ENCODE measurements around the gene CPNE4.

CPNE4 gene

DNA sequence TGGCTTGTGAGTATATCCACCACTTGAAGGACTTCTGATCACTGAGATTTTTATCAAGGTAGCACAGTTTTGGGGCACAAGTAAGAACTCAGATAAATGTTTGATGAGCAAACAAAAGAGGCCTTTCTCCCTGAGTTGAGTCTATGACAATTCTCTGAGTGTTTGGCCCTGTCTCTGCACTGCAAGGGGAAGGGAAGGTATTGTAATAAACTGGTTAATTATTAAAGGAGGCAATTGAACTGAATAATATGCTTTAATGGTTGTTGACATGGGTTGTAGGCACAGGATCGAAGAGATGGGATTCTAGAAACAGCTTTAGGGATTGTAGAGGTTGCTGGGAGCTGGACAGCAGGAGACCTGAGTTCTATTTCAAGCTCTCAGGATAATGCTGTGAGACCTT lies 437.0 kb downstream of the CPNE4 start:
- DNase-seq (ENCODE audit: low read depth), result no peak

DNA sequence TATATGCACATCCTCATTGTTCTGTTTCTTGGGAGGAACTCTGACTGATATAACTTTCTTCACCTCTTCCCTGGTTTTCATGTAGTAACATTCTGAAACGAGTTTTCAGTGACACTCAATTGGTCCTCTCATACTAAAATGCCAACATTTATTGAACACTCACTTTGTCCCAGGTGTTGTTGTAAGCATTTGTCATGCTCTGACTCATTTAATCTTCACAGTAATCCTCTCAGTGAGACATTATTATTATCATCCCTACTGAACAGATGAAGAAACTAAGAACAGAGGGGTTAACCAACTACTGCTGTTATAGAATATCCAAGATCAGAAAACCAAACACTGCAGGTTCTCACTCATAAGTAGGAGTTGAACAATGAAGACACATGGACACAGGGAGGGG lies 437.9 kb downstream of the CPNE4 start:
- no peak for DNase-seq (ENCODE audit: low read depth)

DNA sequence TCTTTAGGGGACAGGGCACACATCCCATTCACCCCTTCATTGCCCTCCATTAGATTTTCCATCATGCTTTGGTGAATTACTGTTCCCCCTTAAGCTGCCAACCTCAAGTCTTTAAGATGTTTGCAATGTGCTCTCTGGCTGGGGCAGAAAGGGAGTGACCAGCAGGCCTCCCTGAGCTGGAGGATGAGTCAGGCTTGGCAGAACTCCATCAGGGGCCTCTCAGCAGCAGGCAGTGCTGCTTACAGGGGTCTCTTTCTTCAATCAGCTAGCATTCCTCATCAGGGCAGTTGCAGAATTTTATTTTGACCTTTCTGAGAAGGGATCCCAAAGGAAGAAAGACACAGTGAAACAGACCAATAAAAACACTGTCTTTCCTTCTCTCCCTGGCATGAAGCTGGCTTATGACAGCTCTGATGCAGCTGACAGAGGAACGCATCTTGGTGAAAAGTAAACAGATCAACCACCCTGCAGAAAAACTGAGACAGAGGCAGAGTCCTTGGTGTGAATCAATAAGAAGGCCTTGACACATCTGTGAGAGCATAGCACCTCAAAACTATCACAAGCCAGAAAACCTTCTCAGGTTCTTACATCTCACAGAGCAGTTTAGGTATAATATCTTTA lies 443.3 kb downstream of the CPNE4 start:
- no peak for DNase-seq (ENCODE audit: low read depth)

DNA sequence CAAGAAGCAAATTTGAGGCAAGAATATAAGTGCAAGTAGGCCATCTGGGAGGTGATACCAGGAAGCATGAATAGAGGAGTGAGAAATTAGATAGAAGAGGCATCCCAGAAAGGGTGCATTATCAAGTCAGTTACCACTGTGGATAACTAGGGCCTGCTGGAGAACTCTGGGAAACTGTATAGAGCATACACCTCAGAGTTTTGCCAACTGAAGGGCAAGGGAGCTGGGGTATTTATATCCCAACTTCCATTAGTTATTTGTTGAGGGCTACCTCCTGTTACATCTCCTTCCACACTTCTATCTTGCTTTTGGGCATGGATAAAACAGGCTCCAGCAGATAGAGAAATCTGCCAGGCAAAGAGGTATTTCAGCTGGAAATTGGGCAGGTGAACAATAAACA lies 448.5 kb downstream of the CPNE4 start:
- DNase-seq (ENCODE audit: low read depth), result no peak

DNA sequence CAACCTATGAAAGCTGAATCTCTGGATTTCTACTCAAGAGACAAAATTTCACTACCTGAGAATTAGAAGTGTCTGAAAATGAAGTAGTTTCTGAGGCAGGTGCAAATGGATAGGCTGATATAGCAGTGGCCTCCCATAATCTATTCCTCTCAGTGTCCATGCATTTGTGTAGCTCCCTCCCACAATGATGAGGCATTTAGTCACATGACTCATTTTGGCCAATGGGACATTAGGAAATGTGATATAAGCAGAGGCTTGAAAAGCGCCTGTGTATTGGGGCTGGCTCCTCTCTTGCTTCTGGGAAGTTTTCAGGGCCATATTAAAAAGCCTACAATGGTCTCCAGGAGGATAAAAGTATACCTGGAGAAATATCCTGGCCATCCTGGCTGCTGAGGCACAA lies 452.4 kb downstream of the CPNE4 start:
- no peak for DNase-seq (ENCODE audit: low read depth)

DNA sequence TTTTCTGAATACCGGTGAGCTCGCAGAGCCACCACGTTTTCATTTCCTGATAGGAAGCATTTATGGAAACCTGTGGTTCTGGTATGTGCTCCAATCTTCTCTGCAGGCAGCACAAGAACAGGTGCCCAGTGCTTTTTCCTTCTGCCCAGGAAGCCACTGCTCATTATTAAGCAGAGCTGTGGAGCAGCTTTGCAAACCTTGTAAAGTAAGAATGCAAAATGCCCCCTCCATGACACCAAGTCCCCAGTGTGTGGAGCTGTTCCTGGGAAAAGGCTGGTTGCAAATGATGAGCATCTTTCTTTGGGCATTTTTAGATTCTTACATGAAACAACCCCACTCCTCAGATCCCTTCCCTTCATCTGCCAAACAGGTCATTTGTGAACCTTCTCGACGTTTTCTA lies 466.4 kb downstream of the CPNE4 start:
- no peak for DNase-seq (ENCODE audit: low read depth)

DNA sequence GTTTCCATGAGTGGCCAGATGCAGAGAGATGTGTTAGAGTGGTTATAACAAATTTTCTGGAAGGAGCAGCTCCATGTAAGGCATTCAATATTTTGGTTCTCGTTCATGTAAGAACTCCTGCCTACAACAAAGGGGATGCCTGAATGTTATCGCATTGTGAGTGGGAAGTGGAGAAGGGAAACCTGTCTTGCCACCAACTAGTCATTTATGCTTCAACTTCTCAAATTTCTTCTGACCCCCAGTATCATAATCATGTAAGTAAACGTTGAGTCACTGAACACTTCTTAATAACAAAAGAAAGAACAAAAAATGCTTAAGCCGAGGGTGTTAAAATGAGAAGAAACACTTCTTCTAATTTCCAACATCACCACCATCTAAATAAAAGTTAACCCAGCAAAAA lies 470.0 kb downstream of the CPNE4 start:
- no peak for DNase-seq (ENCODE audit: low read depth)

DNA sequence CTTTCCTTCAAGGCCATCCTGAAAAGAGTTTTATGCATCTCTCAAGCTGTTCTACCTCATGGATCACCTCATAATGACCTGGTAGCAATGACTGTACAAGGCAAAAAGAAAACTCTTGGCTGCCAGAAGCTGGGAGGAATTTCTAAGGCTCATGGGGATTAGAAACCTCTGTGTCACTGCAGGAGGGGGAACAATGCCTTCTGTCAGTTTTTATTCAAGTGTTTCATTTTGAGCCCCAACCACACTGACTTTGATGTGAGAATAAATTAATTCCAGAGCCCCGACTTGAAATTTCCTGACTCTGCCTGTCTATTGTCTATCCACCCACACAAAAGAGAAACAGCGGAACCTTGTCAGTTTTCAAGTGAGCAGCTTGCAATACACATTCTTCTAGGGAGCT lies 473.3 kb downstream of the CPNE4 start:
- no peak for DNase-seq (ENCODE audit: low read depth)

DNA sequence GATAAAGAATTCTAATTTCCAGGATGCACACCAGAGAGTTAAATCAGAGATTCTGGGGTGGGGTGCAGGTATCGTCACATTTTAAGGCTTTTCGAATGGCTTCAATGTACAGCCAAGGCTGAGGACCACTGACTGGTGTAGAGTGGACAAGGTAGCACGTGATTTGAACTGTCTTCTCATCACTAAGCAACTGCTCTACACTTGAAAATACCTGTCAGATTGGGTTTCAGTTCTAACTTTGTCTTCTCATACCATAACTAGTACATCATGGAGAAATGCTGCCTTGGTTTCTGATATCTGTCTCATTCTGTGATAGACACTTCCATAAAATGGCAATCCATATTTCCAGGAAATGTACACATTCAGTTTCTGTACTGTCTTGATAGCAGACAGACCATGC lies 474.0 kb downstream of the CPNE4 start:
- DNase-seq (ENCODE audit: low read depth), result no peak

DNA sequence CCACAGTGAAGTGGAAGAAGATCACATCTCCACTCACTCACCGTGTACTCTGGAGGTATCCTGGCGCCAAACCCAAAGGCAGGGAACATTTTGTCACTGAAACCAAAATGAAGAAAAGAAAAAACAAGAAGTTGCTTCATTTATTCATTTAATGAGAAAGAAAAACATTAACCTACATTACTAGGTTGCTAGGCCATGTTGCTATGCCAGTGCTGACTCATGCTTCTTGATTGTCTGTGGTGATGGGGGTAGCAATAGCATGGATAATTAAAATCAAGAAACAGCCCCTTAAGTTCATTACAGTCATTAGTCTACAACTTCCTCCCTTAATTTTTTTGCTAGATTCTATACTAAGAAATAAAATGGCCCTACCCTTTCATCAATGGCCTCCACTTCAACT lies 479.4 kb downstream of the CPNE4 start:
- DNase-seq (ENCODE audit: low read depth), result no peak

DNA sequence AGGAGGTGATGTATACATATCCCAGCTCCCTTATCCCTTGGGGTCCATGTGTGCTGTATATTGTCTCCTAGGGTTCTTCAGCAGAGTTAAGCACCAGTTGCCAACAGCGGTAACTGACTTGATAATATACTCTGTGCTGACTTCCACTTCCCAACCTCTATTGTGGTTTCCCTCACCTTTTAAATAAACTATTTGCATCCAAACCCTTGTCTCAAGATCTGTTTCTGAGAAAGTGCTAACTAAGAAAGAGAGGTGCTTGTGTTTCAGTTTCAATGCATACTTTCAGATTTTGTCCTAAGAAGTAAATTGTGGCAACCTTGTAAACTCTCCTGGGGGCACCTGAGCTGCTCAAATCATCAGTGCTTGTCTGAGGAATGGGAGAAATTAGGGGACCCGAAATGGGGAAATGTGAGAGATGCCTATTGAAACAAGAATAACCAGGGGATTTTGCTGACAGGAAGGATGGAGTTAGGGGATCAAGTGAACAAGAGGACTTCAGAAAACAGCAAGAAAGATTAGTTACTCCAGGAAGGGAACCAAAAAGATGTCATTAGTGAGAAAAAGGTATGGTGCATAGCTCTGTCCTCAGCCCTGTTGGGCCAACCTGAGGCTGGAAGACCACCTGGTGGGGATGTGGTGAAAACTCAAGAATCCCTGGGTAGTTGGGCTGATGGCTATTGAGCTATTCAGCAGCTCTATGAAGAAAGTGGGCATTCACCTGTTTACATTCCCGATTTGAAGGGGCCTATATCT lies 481.1 kb downstream of the CPNE4 start:
- no peak for DNase-seq (ENCODE audit: low read depth)

DNA sequence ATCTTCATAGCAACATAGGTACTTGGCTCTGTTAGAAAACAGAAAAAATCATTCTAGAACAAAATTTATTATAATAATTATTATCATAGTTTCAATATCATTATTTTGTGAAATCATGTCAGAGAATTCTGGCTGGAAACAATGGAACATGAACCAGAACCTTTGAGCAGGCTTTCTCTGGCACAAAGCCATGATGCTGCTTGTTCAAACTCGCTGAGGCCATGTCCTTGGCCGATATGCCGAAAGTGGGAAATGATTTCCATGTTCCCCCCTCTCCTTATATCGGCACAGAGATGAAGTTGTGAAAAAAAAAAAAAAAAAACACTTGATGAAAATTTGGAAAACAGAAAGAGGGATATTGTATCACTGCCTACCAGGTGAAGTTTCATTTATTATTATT lies 483.1 kb downstream of the CPNE4 start:
- no peak for DNase-seq (ENCODE audit: low read depth)

DNA sequence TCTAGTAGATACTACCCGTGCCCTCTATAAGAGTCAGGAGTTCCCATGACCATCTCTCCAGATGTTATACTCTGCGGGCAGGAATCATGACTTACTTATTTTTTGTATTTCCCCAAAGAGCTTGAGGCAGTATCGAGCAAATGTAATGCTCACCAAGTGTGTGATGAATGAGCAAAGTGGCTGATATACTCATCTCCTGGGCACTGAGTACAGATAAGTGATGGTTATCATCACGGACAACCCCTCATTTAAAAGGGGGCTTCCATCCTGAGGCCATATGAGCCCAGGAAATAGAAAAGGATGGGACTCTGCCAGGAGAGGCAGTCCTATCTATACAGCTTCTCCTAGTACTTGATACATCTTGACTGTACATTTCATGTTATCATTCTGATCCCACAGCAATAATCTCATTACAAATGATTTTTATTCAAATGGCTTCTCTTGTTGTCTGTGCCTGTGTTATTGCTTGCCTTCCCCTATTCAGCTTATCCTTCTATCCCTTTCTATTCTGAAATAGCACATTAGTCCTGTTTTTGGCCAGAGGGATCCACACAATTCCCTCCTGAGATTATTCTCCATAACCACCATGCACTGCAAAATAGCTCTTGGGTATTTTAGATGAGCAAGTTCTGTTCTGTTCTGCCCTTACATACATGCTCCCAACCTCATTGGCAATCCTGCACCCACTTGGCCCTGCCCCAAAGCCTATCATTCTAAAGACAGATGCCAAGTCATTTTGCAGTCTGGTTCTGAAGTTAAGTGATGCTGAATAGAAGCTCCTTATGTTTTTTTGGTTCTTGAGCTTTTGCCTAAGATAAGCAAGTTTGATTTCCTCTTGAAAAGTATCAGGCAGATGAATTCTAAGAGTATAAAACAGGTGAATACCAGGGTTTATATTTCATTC lies 484.0 kb downstream of the CPNE4 start:
- DNase-seq (ENCODE audit: low read depth), result no peak

DNA sequence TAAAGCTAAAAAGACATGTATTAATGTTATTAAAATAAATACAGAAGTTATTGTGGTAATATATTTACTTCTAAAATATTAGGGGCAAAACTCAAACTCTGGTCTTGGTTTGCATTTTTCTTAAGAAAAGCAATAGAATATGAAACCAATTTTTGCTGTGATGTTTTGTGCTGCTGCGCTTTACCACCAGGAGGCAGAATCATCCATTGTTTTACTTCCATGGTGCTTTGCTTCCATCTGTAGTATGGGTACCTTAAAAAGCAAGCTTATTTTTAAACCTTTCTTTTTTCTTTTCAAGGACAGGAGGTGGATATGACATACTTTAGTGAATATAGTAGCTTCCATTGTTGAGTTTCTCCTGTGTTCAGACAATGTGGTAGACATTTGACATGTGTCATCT lies 485.5 kb downstream of the CPNE4 start:
- DNase-seq (ENCODE audit: low read depth), result no peak

DNA sequence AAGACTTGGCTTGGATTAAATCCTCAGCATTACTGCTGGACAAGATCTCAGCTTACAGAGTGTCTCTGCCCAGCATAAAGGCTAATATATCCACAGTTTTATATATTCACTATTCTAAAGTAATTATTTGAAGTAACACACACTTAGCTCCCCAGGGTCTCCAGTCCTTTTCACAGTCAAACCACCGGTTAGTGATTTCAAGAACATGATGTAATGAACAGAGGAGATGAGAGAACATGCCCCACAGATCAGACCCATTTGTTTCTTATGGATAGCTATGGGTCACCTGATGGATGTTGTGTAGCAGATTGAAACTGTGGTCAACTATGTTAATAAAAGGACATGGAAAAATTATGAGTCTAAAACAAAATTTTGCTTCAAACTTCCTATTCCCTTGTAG lies 487.2 kb downstream of the CPNE4 start:
- no peak for DNase-seq (ENCODE audit: low read depth)

DNA sequence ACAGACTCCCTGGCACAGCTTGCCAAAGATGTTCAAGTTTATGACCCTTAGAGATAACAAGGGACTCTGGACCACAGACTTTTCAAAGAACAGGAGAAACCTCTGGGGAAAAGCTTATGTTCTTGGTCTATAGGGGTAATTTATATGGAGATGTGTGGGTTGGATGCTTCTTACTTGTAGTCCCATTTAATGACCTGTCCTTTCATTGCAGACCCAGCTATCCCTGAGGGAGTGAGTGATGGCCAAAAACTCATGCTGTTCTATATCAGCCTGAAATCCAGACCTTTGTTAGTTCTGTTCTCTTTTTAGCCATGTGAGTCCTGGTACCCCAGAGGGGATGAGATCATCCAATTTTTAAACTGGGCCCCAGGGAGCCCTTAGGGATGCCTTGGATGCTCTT lies 488.4 kb downstream of the CPNE4 start:
- DNase-seq (ENCODE audit: low read depth), result no peak

DNA sequence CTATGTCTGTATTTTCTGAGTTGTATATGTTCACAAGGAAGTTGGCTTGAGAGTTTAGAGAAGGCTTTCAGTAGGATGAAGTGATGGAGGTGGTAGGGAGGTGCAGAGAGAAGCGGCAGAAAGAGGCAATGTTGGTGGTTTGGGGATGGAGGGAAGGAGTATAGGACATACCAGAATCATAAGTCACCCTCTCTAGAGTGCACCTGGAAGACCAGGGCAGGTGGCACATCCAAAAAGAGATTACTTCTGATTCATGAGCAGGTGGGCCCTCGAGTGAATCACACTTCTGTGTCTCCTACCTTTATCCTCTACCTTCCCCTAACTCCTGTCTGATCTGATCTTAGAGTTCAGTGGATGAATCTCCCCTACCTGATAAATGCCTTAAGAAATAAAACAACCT lies 490.3 kb downstream of the CPNE4 start:
- DNase-seq (ENCODE audit: low read depth), result no peak

DNA sequence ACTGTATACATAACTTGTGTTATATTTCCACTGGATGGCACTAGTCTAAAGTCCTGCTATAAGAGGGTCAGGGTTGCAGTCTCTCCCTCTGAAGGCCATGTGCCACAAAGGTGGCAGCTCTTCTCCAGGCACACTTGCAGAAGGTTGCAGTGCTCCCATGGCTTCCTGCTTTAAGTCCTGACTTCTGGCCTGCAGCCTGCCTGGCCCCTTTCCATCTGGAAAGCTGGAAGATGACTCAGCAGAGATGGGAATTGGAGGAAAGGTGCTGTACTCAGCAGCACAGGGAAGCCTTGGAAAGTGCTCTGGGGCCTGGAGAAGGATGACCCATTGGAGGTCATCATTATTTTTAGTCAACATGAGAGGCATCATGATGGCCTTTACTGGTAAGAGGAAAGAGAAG lies 491.1 kb downstream of the CPNE4 start:
- no peak for DNase-seq (ENCODE audit: low read depth)

DNA sequence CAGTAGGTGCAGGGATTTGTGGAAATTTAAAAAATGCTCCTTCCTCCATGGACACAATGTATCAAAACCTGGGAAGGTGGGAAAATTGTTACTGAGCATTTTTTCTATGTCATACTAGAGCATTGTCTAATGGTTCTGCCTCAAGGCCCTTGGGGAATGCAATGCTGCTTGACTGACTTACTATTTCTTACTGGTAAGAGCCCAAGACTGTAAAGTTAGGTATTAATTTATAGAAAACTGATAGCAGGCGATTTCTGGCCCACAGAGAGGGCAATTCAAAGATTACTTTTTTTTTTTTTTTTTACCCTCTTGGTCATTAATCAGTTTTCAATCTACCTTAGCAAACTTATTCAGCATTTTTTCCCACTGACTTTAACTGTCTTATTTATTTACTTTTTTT lies 493.5 kb downstream of the CPNE4 start:
- DNase-seq (ENCODE audit: low read depth), result no peak

DNA sequence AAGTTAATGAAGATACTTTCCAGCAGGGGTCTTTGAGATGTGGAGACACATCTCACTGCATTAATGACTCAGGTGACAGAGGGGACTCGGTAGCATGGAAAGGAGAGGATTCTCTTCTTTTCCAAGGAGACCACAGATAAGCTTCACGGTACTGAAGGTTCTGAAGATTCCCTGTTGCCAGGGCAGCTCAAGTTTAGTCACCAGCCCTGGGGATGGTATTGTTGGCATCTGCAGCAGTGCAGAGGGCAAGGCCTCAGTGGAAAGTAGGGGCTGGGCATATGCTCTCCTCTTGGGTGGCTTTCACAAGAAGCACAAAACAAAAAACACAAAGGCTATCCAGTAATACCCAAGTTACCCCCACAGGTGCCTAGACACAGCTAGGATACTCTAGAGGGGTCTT lies 494.0 kb downstream of the CPNE4 start:
- DNase-seq (ENCODE audit: low read depth), result no peak

DNA sequence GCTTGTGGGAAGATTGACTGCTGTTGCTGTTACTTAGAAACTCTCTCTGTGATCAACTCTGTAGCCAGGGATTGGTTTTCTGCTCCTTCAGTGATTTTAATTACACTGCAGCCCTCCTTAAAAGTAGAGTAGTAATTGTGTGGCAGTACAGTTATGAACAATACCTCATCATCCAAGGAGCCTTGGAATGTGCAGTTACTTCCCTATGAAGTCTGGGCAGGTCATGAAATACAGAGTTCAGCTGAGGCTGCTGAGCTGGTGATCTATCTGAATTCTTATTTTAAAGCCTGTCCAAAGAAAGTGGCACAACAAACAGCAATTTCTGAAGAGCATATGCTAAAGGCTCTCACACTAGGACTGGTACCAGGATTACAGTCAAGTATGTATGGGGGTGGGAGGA lies 494.7 kb downstream of the CPNE4 start:
- no peak for DNase-seq (ENCODE audit: low read depth)

DNA sequence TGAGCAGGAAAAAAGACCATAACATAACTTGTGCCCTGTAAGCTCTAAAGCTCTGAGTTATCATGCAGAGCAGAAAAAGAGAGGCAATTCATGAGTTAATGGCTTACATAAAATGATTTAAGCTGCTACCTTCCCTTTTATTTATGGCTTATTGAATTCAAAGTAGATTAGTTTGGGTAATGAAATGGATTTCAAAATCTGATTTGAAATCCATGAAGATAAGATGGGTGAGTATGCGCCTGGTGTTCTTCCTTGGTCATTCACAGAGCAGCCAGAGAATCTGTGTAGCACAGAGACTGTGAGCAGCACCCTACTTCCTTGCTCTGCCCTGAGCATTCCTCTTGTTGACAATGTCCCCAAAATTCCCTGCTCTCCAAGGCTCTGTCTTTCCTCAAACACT lies 495.8 kb downstream of the CPNE4 start:
- no peak for DNase-seq (ENCODE audit: low read depth)

DNA sequence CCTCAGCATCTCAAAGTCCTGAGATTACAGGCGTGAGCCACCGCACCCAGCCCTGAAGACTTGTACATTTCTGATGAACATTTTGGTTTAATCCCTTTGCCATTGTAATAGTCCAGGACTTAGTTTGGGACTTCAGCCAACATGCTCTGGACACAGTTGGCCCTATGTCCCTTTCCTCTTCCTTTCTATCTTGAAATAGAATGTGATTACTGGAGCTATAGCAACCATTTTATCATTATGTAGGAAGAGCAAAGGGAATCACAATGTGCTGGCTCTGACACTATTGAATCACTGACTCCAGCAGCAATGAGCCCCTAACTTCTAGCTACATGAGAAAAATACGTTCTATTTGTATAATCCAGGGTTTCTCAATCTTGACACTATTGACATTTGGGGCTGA lies 497.3 kb downstream of the CPNE4 start:
- DNase-seq (ENCODE audit: low read depth), result no peak

Data from HS-27A (cell line).